Stimulated activated naive CD8-positive, alpha-beta T cell treated with anti-CD3 and anti-CD28 coated beads, Interleukin-15, Interleukin-2, amounts not matched to agents 100 U/mL and 50 U/mL, for 24 hours (primary cell): Measurements from ENCODE around the gene SKI.

Experiments
- ATAC-seq: fragments of 150-1000 bp; cut with Tn5 transposase; one replicate; pipeline ENCODE4 v1.10.0; 2021
- DNase-seq: peaks from one replicate; pipeline ENCODE4 v3.0.0; 2021

Gene SKI

GRCh38 chr1:2274929-2275475 is 46.9 kb downstream of the SKI start:
- no peak for DNase-seq
- no peak for ATAC-seq

GRCh38 chr1:2275796-2276536 is 47.8 kb downstream of the SKI start:
- DNase-seq (no peak), ATAC-seq (no peak)

- ATAC-seq (no peak), DNase-seq (no peak)
These were observed 48.9 kb downstream of the SKI start for GRCh38 chr1:2276803-2277580.

GRCh38 chr1:2277741-2278488 is 49.8 kb downstream of the SKI start:
- ATAC-seq = no peak
- DNase-seq = no peak

- no peak for DNase-seq
- ATAC-seq = no peak
These were observed 50.6 kb downstream of the SKI start for GRCh38 chr1:2278591-2279209.

- DNase-seq (no peak), ATAC-seq (no peak)
These were observed 51.1 kb downstream of the SKI start for GRCh38 chr1:2279210-2279639.

GRCh38 chr1:2279817-2280216 is 51.7 kb downstream of the SKI start:
- DNase-seq = no peak
- no peak for ATAC-seq

- ATAC-seq = no peak
- no peak for DNase-seq
These were observed 54.6 kb downstream of the SKI start for GRCh38 chr1:2282556-2283270.

- no peak for DNase-seq
- ATAC-seq = no peak
These were observed 55.4 kb downstream of the SKI start for GRCh38 chr1:2283371-2283990.

- no peak for ATAC-seq
- DNase-seq = no peak
These were observed 56.1 kb downstream of the SKI start for GRCh38 chr1:2283991-2284895.

- DNase-seq (no peak), ATAC-seq (no peak)
These were observed 56.8 kb downstream of the SKI start for GRCh38 chr1:2284932-2285331.

GRCh38 chr1:2286923-2287322 is 58.8 kb downstream of the SKI start:
- DNase-seq (no peak), ATAC-seq (no peak)

GRCh38 chr1:2287649-2288048 is 59.5 kb downstream of the SKI start:
- ATAC-seq (no peak), DNase-seq (no peak)

- no peak for ATAC-seq
- no peak for DNase-seq
These were observed 60.2 kb downstream of the SKI start for GRCh38 chr1:2288311-2288710.

- no peak for ATAC-seq
- DNase-seq = no peak
These were observed 60.9 kb downstream of the SKI start for GRCh38 chr1:2288816-2289536.

- no peak for ATAC-seq
- no peak for DNase-seq
These were observed 61.5 kb downstream of the SKI start for GRCh38 chr1:2289607-2290006.

GRCh38 chr1:2290171-2290578 is 62.1 kb downstream of the SKI start:
- ATAC-seq = peak; percentile 48
- peak; percentile 48 for DNase-seq

- DNase-seq (peak; percentile 85), ATAC-seq (peak; percentile 92)
These were observed 62.7 kb downstream of the SKI start for GRCh38 chr1:2290595-2291510.
